ENCODE results near the gene KL. TPM values are rescaled to one million over a fixed set of nuclear protein-coding genes. Genes with fewer than 3 reads are reported as not detected.

KL gene
- total and polyA plus RNA-seq, 2 of the 8 experiments (the other 6 are each of a cell fraction or from before 2014, with no cell fraction given) = 0.02 TPM; not detected in 1

GRCh38 chr13:33058776-33059327, 42.6 kb downstream of the KL start:
- FAIRE-seq = no peak
- H3K4me2 ChIP-seq (ENCODE audit: insufficient read depth in 1 of 2, low read depth in 2 of 2, low read length in 2 of 2) = no peak overlapping the region

More at GRCh38 chr13:33058776-33059327, 42.6 kb downstream of the KL start:
- H3K18ac ChIP-seq (ENCODE audit: extremely low read depth, low read length) = no peak overlapping the region
- H3K27ac ChIP-seq (ENCODE audit: low read depth, low read length) = no peak overlapping the region
- H2AFZ ChIP-seq (ENCODE audit: low read length) = no peak overlapping the region
- H2BK12ac ChIP-seq (ENCODE audit: low read depth, low read length) = no peak overlapping the region
- H3K4ac ChIP-seq (replicated peaks; ENCODE audit: insufficient read length, low read depth, low read length) = no peak overlapping the region
- no peak overlapping the region for H4K91ac ChIP-seq (replicated peaks; ENCODE audit: insufficient read length, low read length)
- H3K9ac ChIP-seq (replicated peaks in 1 of 4; ENCODE audit: extremely low read depth in 1 of 4, low read depth in 3 of 4, low read length in 3 of 4) = no peak overlapping the region
- no peak overlapping the region for H4K5ac ChIP-seq (ENCODE audit: insufficient read length, low read depth, low read length)
- no peak overlapping the region for H4K8ac ChIP-seq (ENCODE audit: extremely low read depth, insufficient read depth, low read length)
- H2BK20ac ChIP-seq (ENCODE audit: low read length) = no peak overlapping the region
- TF ChIP-seq, protein P1, sequence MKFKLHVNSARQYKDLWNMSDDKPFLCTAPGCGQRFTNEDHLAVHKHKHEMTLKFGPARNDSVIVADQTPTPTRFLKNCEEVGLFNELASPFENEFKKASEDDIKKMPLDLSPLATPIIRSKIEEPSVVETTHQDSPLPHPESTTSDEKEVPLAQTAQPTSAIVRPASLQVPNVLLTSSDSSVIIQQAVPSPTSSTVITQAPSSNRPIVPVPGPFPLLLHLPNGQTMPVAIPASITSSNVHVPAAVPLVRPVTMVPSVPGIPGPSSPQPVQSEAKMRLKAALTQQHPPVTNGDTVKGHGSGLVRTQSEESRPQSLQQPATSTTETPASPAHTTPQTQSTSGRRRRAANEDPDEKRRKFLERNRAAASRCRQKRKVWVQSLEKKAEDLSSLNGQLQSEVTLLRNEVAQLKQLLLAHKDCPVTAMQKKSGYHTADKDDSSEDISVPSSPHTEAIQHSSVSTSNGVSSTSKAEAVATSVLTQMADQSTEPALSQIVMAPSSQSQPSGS (IDR thresholded peaks at IDR 0.05; ENCODE audit: low read length) = no peak
- TF ChIP-seq SP1 (IDR thresholded peaks at IDR 0.05; ENCODE audit: low read depth, low read length) = no peak
- DNase-seq (ENCODE audit: low read depth in 1 of 2, low spot score in 2 of 2) = no peak
- no peaks in the 10 kb centered on the region for H3K79me1 ChIP-seq (ENCODE audit: low read depth, low read length)
- POLR2A ChIA-PET (ENCODE audit: partially characterized antibody) = no interaction called here
- no peak overlapping the region for H3K4me3 ChIP-seq (ENCODE audit: extremely low read depth in 1 of 4, insufficient read depth in 2 of 4, low read depth in 3 of 4, low read length in 4 of 4)
- H2BK5ac ChIP-seq (ENCODE audit: low read depth, low read length) = no peak overlapping the region
- no peaks in the 10 kb centered on the region for H3K4me1 ChIP-seq (replicated peaks in 1 of 4; ENCODE audit: control insufficient read depth in 3 of 4, insufficient read depth in 4 of 4, low read length in 3 of 4)
- H3K23me2 ChIP-seq (ENCODE audit: low read depth, low read length) = no peaks in the 10 kb centered on the region
- no peaks in the 10 kb centered on the region for H3K79me2 ChIP-seq (ENCODE audit: control insufficient read depth in 1 of 2, insufficient read depth in 2 of 2, low read length in 2 of 2)
- H3K23ac ChIP-seq (ENCODE audit: insufficient read length) = no peak overlapping the region
- H3K27me3 ChIP-seq (replicated peaks in 1 of 4; ENCODE audit: control insufficient read depth in 3 of 4, extremely low read depth in 1 of 4, insufficient read depth in 3 of 4, low read length in 3 of 4) = no peaks in the 10 kb centered on the region
- no peak overlapping the region for H3K14ac ChIP-seq (ENCODE audit: insufficient read length)
- H2AK5ac ChIP-seq (ENCODE audit: low read depth, low read length) = no peak overlapping the region
- CTCF ChIA-PET (ENCODE audit: partially characterized antibody) = interaction anchor here (2.8 kb wide), 1 partner anchor 10 kb away, joined by 19 read pairs; no protein-coding TSS in a partner anchor
- no peak overlapping the region for H3K56ac ChIP-seq (replicated peaks; ENCODE audit: insufficient read length, low read depth, low read length)
- no peak overlapping the region for H2BK120ac ChIP-seq (replicated peaks; ENCODE audit: low read depth, low read length)
- H2BK15ac ChIP-seq (ENCODE audit: low read length) = no peak overlapping the region
- no peaks in the 10 kb centered on the region for H3K36me3 ChIP-seq (ENCODE audit: control insufficient read depth in 2 of 4, insufficient read depth in 4 of 4, low read length in 3 of 4)
- 100% methylated on average over 3 of the region's 3 CpGs; no CpG with 5 or more reads in 1 of the 2 experiments for WGBS, 2 experiments (ENCODE audit: extremely low coverage in 1 of 2, insufficient coverage in 1 of 2, insufficient read length in 1 of 2, insufficient replicate concordance in 2 of 2, low coverage in 1 of 2, low lambda C conversion rate in 2 of 2, missing lambda C conversion rate in 1 of 2)
- no peaks in the 10 kb centered on the region for H3K9me3 ChIP-seq (ENCODE audit: insufficient read depth in 2 of 2, low read depth in 1 of 2, low read length in 1 of 2)
- no peaks in the 10 kb centered on the region for H4K20me1 ChIP-seq (replicated peaks in 1 of 2; ENCODE audit: control insufficient read depth in 1 of 2, insufficient read depth in 2 of 2, low read length in 2 of 2)
